H1 (cell line): ENCODE results near the gene PIP4K2C. TPM values are rescaled to one million over a fixed set of nuclear protein-coding genes. Genes with fewer than 3 reads are reported as not detected.

Experiments used
- CBX5 ChIP-seq: fragments of 300-800, 300-1000 bp; sonication (generic); IDR thresholded peaks from 2 replicates; pipeline ENCODE4 v1.7.1; 2016; ENCODE audit warnings: antibody characterized with exemption, low read length, low read depth
- FOSL1 ChIP-seq: IDR thresholded peaks from 2 replicates; pipeline ENCODE4 v1.6.1; 2011; ENCODE audit warnings: mild to moderate bottlenecking, low read depth, low read length, moderate library complexity; ENCODE audit not compliant: insufficient read depth
- HDAC2 ChIP-seq, 2 experiments: fragments of 300-600 bp in 1 of 2; sonication (generic) in 1 of 2; IDR thresholded peaks; 2 replicates each; pipeline ENCODE4 v1.6.1; 2011 to 2012; ENCODE audit warnings: low read depth in 2 of 2, low read length in 2 of 2, mild to moderate bottlenecking in 2 of 2, moderate library complexity in 2 of 2, borderline replicate concordance in 1 of 2, inconsistent platforms in 1 of 2
- NANOG ChIP-seq: IDR thresholded peaks from 2 replicates; pipeline ENCODE4 v1.6.1; 2011; ENCODE audit warnings: low read length, low read depth, mild to moderate bottlenecking, inconsistent platforms; ENCODE audit not compliant: insufficient read depth, poor library complexity, severe bottlenecking
- NRF1 ChIP-seq: IDR thresholded peaks from 2 replicates; pipeline ENCODE4 v1.6.1; 2011; ENCODE audit warnings: mild to moderate bottlenecking, low read depth, low read length, improper control_type of control experiment
- POU5F1 ChIP-seq: IDR thresholded peaks from 2 replicates; pipeline ENCODE4 v1.6.1; 2011; ENCODE audit warnings: low read depth, mild to moderate bottlenecking, low read length, moderate library complexity
- RBBP5 ChIP-seq: IDR thresholded peaks from 2 replicates; pipeline ENCODE4 v1.7.1; 2012; ENCODE audit warnings: low read depth, mild to moderate bottlenecking, inconsistent platforms, low read length, moderate library complexity, borderline replicate concordance
- TCF12 ChIP-seq: IDR thresholded peaks from 2 replicates; pipeline ENCODE4 v1.6.1; 2011; ENCODE audit warnings: low read depth, mild to moderate bottlenecking, low read length
- TEAD4 ChIP-seq: IDR thresholded peaks from 2 replicates; pipeline ENCODE4 v1.6.1; 2012; ENCODE audit warnings: low read depth, low read length, inconsistent platforms, mixed read lengths
- polyA plus RNA-seq, 7 experiments: library from polyadenylated mRNA; depleted of rRNA in 3 of 7; stranded (reverse) in 5 of 7; unstranded in 2 of 7; fragments of >200 nt in 5 of 7; fragments of 200-250 nt in 2 of 7; gene quantifications; 1 replicate in 5 of 7; 2 replicates in 1 of 7; 4 replicates in 1 of 7; pipeline versions ENCODE4 v1.2.1 to v1.2.3, GENCODE V29; 2011 to 2013; ENCODE audit warnings: missing spikeins in 2 of 7, mixed read lengths in 2 of 7
- total RNA-seq: library from RNA; stranded (reverse); fragmentation: NEBNext Ultra II Directional; extraction: Animal tissue kit (Norgen Biotek cat#: 25700); gene quantifications from 2 replicates; pipeline ENCODE4 v1.2.1, GENCODE V29; 2021
- TF ChIP-seq, protein P1 (sequence below): IDR thresholded peaks from 2 replicates; pipeline ENCODE4 v1.6.1; 2011; ENCODE audit warnings: low read length, improper control_type of control experiment
- TF ChIP-seq, protein P2 (sequence below): IDR thresholded peaks from 2 replicates; pipeline ENCODE4 v1.6.1; 2011; ENCODE audit warnings: low read depth, mild to moderate bottlenecking, low read length; ENCODE audit not compliant: insufficient read depth

The PIP4K2C gene
- total and polyA plus RNA-seq, 2 of the 8 experiments (the other 6 are each of a cell fraction or from before 2014, with no cell fraction given) = 25.0 to 27.1 TPM

DNA sequence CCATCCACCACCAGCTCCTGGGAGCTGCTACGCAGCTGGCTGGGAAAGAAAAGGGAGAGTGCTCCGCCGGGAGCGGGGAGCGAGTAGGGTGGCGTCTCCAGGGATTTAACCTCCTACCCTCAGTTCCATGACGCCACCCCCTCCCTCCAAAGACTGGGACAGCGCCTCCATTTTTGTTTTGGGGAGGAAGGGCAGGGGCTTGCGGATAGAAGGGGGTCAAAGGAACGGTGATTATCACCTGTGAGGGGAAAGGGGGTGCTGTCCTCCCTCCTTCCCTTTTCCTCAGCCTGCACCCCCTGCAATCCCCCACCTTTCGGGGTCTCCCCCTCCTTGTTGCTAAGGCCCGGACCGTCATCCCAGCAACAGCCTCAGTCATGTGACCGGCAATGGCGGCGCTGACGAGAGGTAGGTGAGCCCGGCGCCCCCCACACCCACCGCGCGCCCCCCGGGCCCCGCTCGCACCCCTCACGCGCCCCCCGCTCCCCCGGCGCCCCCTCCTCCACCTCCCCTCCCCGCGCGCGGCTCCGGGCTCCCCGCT lies 13.5 kb downstream of the PIP4K2C start, which contains the start of gene DTX3 (continued):
- TF ChIP-seq HDAC2 (IDR thresholded peaks at IDR 0.05; ENCODE audit: borderline replicate concordance in 1 of 2, low read depth in 2 of 2, low read length in 2 of 2) (no peak), CBX5 (no peak), TCF12 (no peak), POU5F1 (no peak), NRF1 (no peak), RBBP5 (no peak; the same call in 1 of the 2 replicates), TEAD4 (no peak), FOSL1 (no peak), NANOG (no peak)
- TF ChIP-seq, protein P1, sequence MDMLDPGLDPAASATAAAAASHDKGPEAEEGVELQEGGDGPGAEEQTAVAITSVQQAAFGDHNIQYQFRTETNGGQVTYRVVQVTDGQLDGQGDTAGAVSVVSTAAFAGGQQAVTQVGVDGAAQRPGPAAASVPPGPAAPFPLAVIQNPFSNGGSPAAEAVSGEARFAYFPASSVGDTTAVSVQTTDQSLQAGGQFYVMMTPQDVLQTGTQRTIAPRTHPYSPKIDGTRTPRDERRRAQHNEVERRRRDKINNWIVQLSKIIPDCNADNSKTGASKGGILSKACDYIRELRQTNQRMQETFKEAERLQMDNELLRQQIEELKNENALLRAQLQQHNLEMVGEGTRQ = peak; percentile 70
- TF ChIP-seq, protein P2, sequence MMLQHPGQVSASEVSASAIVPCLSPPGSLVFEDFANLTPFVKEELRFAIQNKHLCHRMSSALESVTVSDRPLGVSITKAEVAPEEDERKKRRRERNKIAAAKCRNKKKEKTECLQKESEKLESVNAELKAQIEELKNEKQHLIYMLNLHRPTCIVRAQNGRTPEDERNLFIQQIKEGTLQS = no peak
